Measurements from ENCODE around the gene TTC27.

GRCh38 chr2:32715981-32716380 lies 88.1 kb downstream of the TTC27 start:
- TF ChIP-seq EZH2 (IDR thresholded peaks at IDR 0.05; ENCODE audit: insufficient read depth, poor library complexity, severe bottlenecking) (no peak), EZH2phosphoT487 (IDR thresholded peaks at IDR 0.05; ENCODE audit: insufficient read depth, low read depth) (no peak)
